Fibroblast of skin of abdomen (primary cell): ENCODE data around the gene LCE1C. TPM values are rescaled to one million over a fixed set of nuclear protein-coding genes. Genes with fewer than 3 reads are reported as not detected.
A peak's percentile ranks its signal among the peaks of the same experiment; 100 is the strongest.

Experiments
- DNase-seq: peaks from one replicate; pipeline ENCODE4 v3.0.0-alpha.2; 2013
- polyA plus RNA-seq, 2 experiments: library from polyadenylated mRNA; unstranded; fragments of 120-200 nt; gene quantifications; one replicate each; pipeline ENCODE4 v1.2.1, GENCODE V29; 2013; ENCODE audit not compliant: insufficient read length in 2 of 2

The LCE1C gene
- not detected for polyA plus RNA-seq (2013, experiment 1 of 2; ENCODE audit: insufficient read length)
- not detected for polyA plus RNA-seq (2013, experiment 2 of 2; ENCODE audit: insufficient read length)

GRCh38 chr1:152806576-152806975, at the start of gene LCE1C:
Gene LCE1C, minus strand, starts transcription at chr1:152806651. Its CDS starts 1,173 bp downstream, at chr1:152805478.
- DNase-seq: no peak

GRCh38 chr1:152855661-152856060, 49.2 kb upstream of the LCE1C start:
- no peak for DNase-seq

GRCh38 chr1:152842556-152842955, 36.1 kb upstream of the LCE1C start, which contains the start of gene LCE6A:
Gene LCE6A, plus strand, starts transcription at chr1:152842856. Its CDS starts 665 bp downstream, at chr1:152843521.
- no peak for DNase-seq

GRCh38 chr1:152836870-152837269, 30.4 kb upstream of the LCE1C start:
- DNase-seq: no peak

- no peak for DNase-seq
Observed at GRCh38 chr1:152827173-152827572, 20.7 kb upstream of the LCE1C start, which contains the start of gene LCE1A. Gene LCE1A, plus strand, starts transcription at chr1:152827473. Its CDS starts 0 bp downstream, at chr1:152827473.

GRCh38 chr1:152824964-152825363, 18.5 kb upstream of the LCE1C start:
- no peak for DNase-seq

GRCh38 chr1:152823294-152823693, 16.8 kb upstream of the LCE1C start:
- no peak for DNase-seq

- no peak for DNase-seq
Observed at GRCh38 chr1:152817309-152817708, 10.9 kb upstream of the LCE1C start.

GRCh38 chr1:152811671-152812070, 5.2 kb upstream of the LCE1C start, which contains the start of gene LCE1B:
Gene LCE1B, plus strand, starts transcription at chr1:152811971. Its CDS starts 476 bp downstream, at chr1:152812447.
- no peak for DNase-seq

- DNase-seq: no peak
Observed at GRCh38 chr1:152811050-152811449, 4.6 kb upstream of the LCE1C start.

GRCh38 chr1:152801333-152801732, 5.1 kb downstream of the LCE1C start:
- DNase-seq: no peak

- DNase-seq: no peak
Observed at GRCh38 chr1:152796421-152796820, 10.0 kb downstream of the LCE1C start, which contains the start of gene LCE1D. Gene LCE1D, plus strand, starts transcription at chr1:152796721. Its CDS starts 1,074 bp downstream, at chr1:152797795.

- DNase-seq: no peak
Observed at GRCh38 chr1:152795686-152796085, 10.8 kb downstream of the LCE1C start.

- DNase-seq: no peak
Observed at GRCh38 chr1:152786077-152786476, 20.4 kb downstream of the LCE1C start, which contains the start of gene LCE1E. Gene LCE1E, plus strand, starts transcription at chr1:152786257. Its CDS starts 1,043 bp downstream, at chr1:152787300.

- no peak for DNase-seq
Observed at GRCh38 chr1:152783095-152783494, 23.4 kb downstream of the LCE1C start.

GRCh38 chr1:152777510-152778137, 28.8 kb downstream of the LCE1C start:
- no peak for DNase-seq

GRCh38 chr1:152776361-152776760, 30.1 kb downstream of the LCE1C start:
- DNase-seq: no peak

- DNase-seq: no peak
Observed at GRCh38 chr1:152774875-152775274, 31.6 kb downstream of the LCE1C start, which contains the start of gene LCE1F. Gene LCE1F, plus strand, starts transcription at chr1:152775140. Its CDS starts 1,232 bp downstream, at chr1:152776372.

GRCh38 chr1:152770411-152770810, 36.0 kb downstream of the LCE1C start:
- DNase-seq: no peak

- DNase-seq: peak; percentile 19
Observed at GRCh38 chr1:152768847-152769533, 37.5 kb downstream of the LCE1C start.

- DNase-seq: no peak
Observed at GRCh38 chr1:152761609-152762213, 44.7 kb downstream of the LCE1C start.

GRCh38 chr1:152760551-152761190, 45.8 kb downstream of the LCE1C start:
- DNase-seq: no peak
